ENCODE data around the gene TAF4.

TAF4 gene

DNA sequence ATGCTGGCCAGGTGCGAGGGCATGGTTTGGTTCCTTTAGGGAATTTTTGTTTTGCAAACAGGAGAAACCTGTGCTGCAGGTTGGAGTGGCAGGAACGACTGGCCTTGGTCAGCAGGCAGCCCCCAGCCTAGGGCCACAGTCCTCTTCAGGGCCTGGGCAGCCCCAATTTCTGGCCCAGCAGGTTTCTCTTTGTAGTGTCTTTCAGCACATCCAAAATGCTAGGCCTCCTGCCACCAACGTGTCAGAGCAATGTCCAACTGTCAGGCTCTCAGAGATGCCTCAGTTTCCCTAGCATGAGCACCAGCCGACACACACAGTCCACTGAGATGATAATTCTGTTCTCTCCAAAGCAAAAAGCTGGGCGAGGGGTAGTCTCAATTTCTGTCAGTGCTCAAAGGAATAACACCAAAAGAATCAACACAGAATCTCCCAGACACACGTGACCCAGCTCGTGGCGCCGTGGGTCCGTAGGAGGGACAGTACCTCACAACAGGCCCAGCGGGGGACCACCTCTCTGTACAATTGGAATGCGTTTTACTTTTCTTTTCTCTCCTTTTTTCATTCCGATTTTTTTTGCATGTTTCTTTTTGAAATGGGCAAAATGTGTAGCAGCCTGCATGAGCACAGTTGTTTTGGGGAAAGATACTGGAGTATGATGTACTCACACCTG lies 125.9 kb downstream of the TAF4 start:
- DNase-seq: no peak

DNA sequence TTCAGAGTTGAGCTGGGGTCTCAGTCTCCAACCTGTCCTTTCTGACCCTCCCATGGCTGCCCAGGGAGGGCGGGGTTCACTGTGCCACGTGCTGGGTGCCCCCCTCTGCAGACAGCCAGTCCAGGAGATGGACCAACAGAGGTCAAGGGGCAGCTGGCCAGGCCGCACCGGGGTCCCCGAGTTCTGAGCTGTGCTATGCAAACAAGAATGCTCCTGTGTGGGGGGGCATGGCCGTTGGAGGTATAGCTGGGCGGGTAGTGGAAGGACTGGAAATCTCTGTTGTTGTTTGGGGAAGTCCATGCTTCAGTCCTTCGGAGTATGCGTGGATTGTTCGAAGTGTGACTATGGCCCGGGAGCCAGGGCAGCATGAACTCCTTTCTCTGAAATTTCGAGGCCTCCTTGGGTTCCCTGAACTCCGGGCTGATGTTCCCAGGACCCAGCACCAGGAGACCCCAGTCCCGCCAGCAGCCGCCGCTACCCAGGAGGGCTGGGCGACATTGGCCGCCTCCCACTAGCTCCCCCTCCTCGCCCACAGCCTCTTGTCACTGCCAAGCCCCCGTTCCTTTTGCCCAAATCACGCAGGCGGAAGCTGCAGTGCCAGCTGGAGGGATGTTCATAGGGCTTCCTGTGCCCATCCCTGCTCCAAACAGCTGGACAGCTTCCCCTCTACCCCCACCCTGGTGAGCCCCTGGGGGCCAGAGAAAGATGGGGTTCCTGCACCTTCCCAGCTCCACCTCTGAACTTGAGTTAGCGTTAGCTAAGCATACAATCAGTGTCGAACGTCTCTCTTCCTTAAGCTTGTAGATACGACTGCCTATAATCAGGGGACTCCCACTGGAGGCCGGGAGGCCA lies 126.6 kb downstream of the TAF4 start:
- no peak for DNase-seq

- no peak for DNase-seq
Observed at GRCh38 chr20:61937963-61938838, 127.5 kb downstream of the TAF4 start.

GRCh38 chr20:61937146-61937962 lies 128.3 kb downstream of the TAF4 start:
- DNase-seq: no peak

DNA sequence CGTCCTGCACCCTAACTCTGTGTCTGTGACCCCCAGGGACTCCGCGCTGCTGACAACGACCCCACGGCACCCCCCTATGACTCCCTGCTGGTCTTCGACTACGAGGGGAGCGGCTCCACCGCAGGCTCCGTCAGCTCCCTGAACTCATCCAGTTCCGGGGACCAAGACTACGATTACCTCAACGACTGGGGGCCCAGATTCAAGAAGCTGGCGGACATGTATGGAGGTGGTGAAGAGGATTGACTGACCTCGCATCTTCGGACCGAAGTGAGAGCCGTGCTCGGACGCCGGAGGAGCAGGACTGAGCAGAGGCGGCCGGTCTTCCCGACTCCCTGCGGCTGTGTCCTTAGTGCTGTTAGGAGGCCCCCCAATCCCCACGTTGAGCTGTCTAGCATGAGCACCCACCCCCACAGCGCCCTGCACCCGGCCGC lies 129.0 kb downstream of the TAF4 start:
- no peak for DNase-seq

- DNase-seq: no peak
Observed at GRCh38 chr20:61935926-61936700, 129.6 kb downstream of the TAF4 start.

DNA sequence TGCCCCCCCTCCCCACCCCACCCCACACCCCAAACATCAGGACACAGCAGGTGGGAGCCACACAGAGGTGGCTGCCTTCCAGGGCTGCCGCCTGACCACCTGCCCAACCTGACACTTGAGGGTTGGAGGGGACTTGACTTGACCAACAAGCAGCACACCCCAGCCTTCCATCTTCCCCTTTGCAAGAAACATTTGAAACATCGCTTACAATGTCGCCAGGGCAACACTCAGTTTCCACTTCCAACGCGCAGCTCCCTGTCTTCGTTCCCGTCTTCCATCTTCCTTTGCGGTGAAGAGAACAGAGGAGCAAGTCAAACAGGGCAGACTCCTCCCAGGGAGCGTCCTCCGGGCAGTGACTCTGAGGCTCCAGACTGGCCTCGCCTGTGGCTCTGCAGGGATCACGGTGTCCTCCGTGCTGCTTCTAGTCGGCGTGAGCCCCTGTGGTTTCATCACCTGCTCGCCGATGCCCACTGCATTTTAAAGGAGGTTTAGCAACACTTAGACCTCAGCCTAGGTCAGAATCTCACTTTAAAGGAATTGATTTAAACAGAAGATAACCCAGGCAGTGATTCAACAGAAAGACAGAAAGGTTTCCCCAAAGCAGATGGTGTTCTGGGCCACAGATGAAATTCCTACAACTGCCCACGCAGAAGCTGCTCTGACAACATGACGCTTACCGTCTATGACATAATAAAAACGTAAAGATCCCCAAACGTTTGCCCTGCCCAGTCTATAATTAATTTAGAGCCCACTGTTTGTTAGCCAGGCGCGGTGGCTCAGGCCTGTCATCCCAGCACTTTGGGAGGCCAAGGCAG lies 130.8 kb downstream of the TAF4 start:
- DNase-seq: no peak

- DNase-seq: no peak
Observed at GRCh38 chr20:61933951-61934715, 131.5 kb downstream of the TAF4 start.

DNA sequence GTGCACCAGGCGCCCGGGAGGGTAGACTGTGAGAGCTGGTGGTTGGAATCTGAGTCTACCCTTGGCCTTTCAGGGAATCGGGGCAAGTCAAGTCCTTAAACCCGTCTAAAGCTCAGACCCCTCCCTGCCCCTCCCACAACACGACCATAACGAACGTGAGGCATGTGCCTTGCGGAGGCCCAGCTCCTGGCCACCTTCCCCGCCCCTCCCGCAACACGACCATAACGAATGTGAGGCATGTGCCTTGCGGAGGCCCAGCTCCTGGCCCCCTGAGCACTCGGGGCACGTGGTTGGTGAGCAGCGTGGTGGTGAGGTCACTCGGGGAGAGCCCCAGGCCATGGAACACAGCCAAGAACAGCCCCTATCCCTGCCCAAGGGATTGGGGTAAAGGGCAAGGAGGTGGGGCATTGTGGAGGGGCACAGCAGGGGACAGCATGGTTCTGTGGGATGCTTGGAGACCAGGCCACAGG lies 132.2 kb downstream of the TAF4 start:
- DNase-seq: no peak

DNA sequence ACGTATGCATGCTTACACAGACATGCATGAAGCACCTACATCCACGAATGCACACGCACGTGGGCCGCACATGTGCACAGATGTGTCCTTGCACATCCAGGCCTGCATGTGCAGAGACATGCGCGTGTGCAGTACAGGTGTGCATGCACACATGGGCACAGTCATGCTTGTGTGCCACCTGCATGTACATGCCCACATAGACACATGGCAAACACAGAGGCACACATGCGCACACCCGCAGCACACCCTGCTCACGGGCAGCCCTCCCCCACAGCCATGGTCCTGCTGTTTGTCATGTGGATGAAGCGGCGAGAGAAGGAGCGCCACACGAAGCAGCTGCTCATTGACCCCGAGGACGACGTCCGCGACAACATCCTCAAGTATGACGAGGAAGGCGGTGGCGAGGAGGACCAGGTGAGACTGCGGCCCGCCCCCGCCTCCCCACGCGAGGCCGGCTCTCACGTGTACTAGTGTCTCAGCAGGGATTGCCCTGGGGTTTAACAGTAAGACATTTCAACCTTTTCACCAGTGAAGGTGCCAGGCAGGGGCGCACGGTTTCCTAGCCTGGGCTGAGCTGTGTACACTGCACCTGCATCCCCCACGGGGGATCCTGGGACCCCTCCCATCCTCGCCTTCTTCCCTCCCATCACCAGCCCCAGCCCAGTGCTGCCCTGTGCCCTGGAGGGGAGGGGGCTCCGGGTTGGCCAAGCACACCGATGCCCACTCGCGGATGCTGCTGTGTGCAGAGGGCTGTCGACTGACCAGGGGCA lies 132.8 kb downstream of the TAF4 start:
- no peak for DNase-seq

DNA sequence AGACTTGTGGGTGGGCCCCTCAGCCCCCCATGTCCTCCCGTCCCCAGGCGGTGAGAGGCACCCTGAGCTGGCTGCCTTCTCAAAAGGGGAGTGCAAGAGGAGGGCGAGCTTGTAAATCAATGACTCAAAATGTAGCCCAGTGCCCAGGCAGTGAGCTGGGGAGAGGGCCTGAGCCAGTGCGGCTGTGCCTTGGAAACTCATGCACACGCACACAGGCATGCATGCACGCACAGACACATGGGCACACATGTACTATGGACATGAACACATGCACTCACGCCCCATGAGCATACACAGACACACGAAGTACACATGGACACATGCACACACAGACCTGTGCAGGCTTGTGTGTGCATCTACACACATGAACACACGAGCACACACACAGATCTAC lies 133.5 kb downstream of the TAF4 start:
- no peak for DNase-seq

- DNase-seq: no peak
Observed at GRCh38 chr20:61931476-61932198, 134.0 kb downstream of the TAF4 start.

DNA sequence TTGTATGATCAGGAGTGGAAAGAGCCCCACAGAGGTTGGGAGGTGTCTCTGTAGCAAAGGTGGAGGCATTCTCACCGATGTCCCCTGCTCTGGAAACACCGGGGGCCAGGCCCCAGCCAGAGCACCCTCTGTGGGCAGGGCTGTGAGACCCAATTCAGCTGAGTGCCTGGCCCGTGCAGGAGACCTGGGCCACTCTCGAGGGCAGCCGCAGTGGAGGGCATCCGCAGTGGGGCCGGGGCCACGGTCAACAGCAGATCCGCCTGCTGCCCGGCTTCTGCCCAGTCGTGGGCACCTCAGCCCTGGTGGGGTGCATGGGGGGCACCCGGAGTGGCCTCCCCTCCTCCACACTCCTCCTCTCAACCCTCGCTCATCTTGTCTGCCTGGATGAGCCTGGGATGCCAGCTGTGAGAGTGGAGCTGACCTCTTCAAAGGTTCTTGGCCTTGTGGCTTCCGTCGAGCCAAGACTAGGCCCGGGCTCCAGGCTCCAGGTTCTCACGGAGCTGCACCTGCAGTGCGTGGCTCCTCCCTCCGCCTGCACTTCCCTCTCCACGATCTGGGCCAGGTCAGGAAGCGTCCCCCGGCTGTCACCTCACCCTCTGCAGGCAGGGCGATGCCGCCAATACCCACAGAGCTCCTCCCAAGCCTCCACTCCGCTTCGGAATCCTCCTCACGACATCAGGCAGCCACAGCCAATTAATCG lies 134.8 kb downstream of the TAF4 start:
- DNase-seq: no peak

DNA sequence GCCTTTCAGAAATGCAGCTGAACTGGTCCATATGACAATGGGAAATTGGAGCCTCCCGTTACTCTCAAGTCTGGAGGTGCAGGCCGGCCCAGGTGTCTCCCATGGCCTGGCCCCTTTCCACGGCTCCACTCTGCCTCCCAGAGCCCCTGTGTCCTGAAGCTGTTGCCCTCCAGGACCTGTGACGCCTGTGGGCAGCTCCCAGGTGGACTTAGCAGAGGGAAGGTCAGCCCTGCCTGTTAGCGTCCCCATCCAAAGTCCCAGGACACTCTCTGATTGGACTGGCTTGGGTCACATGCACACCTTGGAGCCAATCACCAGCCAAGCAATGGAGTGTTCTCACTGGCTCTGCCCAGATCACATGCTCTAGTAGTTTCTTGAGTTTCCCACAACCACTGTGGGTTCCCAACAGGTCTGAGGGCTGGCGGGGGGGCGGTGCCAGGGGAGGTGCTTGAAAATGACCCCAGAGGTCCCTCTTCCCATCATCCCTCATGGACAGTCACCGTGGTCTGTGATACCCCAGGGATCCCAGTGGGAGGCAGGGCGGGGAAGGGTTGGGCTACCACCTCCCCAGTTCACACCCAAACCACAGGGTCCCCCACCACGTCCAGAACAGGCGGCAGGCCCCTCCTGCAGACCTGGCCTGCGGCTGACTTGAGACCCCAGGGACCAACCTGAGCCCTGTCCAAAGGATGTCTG lies 135.6 kb downstream of the TAF4 start:
- no peak for DNase-seq

DNA sequence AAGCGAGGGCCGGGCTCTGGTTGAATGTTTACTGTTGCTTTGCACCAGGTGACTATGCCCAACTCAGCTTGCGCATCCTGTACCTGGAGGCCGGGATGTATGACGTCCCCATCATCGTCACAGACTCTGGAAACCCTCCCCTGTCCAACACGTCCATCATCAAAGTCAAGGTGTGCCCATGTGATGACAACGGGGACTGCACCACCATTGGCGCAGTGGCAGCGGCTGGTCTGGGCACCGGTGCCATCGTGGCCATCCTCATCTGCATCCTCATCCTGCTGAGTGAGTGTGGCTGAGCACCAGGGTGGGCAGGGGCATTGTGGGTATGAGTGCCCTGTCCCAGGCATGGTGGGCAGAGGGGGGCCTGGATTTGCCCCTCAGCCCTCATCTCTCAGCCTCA lies 136.1 kb downstream of the TAF4 start:
- DNase-seq: no peak

DNA sequence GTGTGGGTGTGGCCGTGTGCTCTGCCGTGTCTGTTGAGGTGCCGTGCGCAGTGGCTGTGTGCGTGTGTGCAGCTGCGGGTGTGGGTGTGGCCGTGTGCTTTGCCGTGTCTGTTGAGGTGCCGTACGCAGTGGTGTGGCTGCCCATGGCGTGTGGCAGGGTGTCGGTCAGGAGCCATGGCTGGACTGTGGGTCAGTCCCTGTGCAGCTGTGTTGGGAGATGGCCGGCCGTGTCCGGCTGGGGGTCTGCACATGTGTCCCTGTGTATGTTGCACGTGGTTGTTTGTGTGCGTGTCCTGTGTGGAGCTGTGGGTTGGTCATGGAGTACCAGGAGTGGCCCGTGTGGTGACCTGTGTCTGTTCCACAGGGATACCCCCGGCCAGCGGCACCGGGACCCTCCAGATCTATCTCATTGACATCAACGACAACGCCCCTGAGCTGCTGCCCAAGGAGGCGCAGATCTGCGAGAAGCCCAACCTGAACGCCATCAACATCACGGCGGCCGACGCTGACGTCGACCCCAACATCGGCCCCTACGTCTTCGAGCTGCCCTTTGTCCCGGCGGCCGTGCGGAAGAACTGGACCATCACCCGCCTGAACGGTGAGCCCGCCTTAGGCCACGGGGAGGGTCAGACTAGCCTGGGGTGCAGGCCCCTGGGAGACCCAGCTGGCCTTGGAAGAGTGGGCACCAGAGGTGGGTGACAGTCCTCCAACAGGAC lies 137.7 kb downstream of the TAF4 start:
- DNase-seq: no peak

All from T1000 (cell line).